HCT116 (cell line): Measurements from ENCODE around the gene TMSB4X. TPM values are rescaled to one million over a fixed set of nuclear protein-coding genes. Genes with fewer than 3 reads are reported as not detected.

Experiments used
- ATAC-seq: fragments of 200-7000 bp; cut with Tn5 transposase; 2 replicates; pipeline ENCODE4 v1.9.1; 2020; ENCODE audit warnings: mild to moderate bottlenecking, moderate library complexity
- BruUV-seq: library from RNA; stranded (reverse); fragments of 400-500 nt; replicated peaks from 2 replicates; lab custom pipeline; 2021; lab: Mats Ljungman, UMichigan
- CTCF ChIA-PET: fragments of 300-600 bp; sonication (Branson Sonifier 250); formaldehyde crosslinking; loops from one replicate; lab custom pipeline; 2021; ENCODE audit warnings: antibody characterized with exemption; lab: Charles Lee
- POLR2A ChIA-PET: fragments of 300-600, 350-600 bp; sonication (Branson Sonifier 250); formaldehyde crosslinking; loops from one replicate; lab custom pipeline; 2021; ENCODE audit warnings: antibody characterized with exemption; lab: Charles Lee
- RAD21 ChIA-PET, 2 experiments: fragments of 300-600 bp; sonication (Branson Sonifier 250); formaldehyde crosslinking; loops; one replicate each; lab custom pipeline; 2023; ENCODE audit warnings: low total read pairs in 2 of 2; ENCODE audit not compliant: uncharacterized antibody in 2 of 2, unreplicated experiment in 2 of 2, low non-redundant PET in 1 of 2; lab: Charles Lee
- DNase-seq: peaks from one replicate; pipeline ENCODE4 v3.0.0-alpha.2; 2010; ENCODE audit warnings: low read depth, low spot score
- H2AFZ ChIP-seq: fragments of 200-600 bp; shearing (Covaris generic), sonication (generic); 2 replicates; pipeline ENCODE4 v1.6.1; 2017; ENCODE audit warnings: low read depth, mixed run types, mixed read lengths, antibody characterized with exemption, low read length; ENCODE audit not compliant: poor library complexity, severe bottlenecking
- H3K27ac ChIP-seq: 2 replicates; pipeline ENCODE4 v1.5.1; 2012; ENCODE audit warnings: low read depth, low read length
- H3K27me3 ChIP-seq: fragments of 200-600 bp; sonication (generic); 2 replicates; pipeline ENCODE4 v1.6.1; 2016; ENCODE audit warnings: mixed run types, low read length, mixed read lengths; ENCODE audit not compliant: insufficient read depth
- H3K36me3 ChIP-seq, 2 experiments: fragments of 200-500 bp in 1 of 2; fragments of 200-600 bp in 1 of 2; sonication (Bioruptor generic) in 1 of 2; sonication (generic) in 1 of 2; 2 replicates each; pipeline versions ENCODE4 v1.5.1 to v1.6.1; 2014 to 2016; ENCODE audit warnings: low read length in 2 of 2, inconsistent platforms in 1 of 2, mixed read lengths in 1 of 2, mixed run types in 1 of 2; ENCODE audit not compliant: insufficient read depth in 2 of 2, control insufficient read depth in 1 of 2
- H3K4me1 ChIP-seq, 2 experiments: fragments of 200-600 bp in 1 of 2; sonication (generic) in 1 of 2; 2 replicates each; pipeline versions ENCODE4 v1.5.1 to v1.6.1; 2012 to 2017; ENCODE audit warnings: low read length in 2 of 2, inconsistent platforms in 1 of 2, mild to moderate bottlenecking in 1 of 2, mixed read lengths in 1 of 2, mixed run types in 1 of 2, moderate library complexity in 1 of 2; ENCODE audit not compliant: insufficient read depth in 2 of 2, control insufficient read depth in 1 of 2
- H3K4me2 ChIP-seq: fragments of 200-600 bp; sonication (generic); 2 replicates; pipeline ENCODE4 v1.6.1; 2017; ENCODE audit warnings: mixed run types, low read length, mixed read lengths
- H3K4me3 ChIP-seq, 2 experiments: fragments of 200-600 bp in 1 of 2; sonication (generic) in 1 of 2; replicated peaks in 1 of 2; 2 replicates each; pipeline ENCODE4 v1.5.1; 2011 to 2016; ENCODE audit warnings: low read length in 2 of 2, control low read depth in 1 of 2, low read depth in 1 of 2, mild to moderate bottlenecking in 1 of 2, mixed read lengths in 1 of 2, mixed run types in 1 of 2
- H3K79me2 ChIP-seq: fragments of 200-600 bp; sonication (generic); 2 replicates; pipeline ENCODE4 v1.6.1; 2017; ENCODE audit warnings: mild to moderate bottlenecking, mixed run types, low read length, moderate library complexity, mixed read lengths; ENCODE audit not compliant: insufficient read depth
- H3K9ac ChIP-seq: fragments of 200-600 bp; sonication (generic); 2 replicates; pipeline ENCODE4 v1.6.1; 2016; ENCODE audit warnings: low read length, mixed read lengths
- H3K9me2 ChIP-seq: fragments of 200-600 bp; sonication (generic), shearing (Covaris generic); 2 replicates; pipeline ENCODE4 v1.6.1; 2017; ENCODE audit warnings: mixed run types, mild to moderate bottlenecking, moderate library complexity; ENCODE audit not compliant: insufficient read depth
- H3K9me3 ChIP-seq, 2 experiments: fragments of 200-500 bp in 1 of 2; fragments of 200-600 bp in 1 of 2; sonication (Bioruptor generic) in 1 of 2; sonication (generic) in 1 of 2; 2 replicates each; pipeline ENCODE4 v1.6.1; 2014 to 2017; ENCODE audit warnings: low read length in 2 of 2, mixed read lengths in 2 of 2, inconsistent platforms in 1 of 2, low read depth in 1 of 2, mild to moderate bottlenecking in 1 of 2, mixed run types in 1 of 2, moderate library complexity in 1 of 2; ENCODE audit not compliant: control insufficient read depth in 1 of 2, insufficient read depth in 1 of 2
- H4K20me1 ChIP-seq: fragments of 200-600 bp; sonication (generic), shearing (Covaris generic); 2 replicates; pipeline ENCODE4 v1.6.1; 2017; ENCODE audit warnings: mixed run types, mild to moderate bottlenecking, moderate library complexity; ENCODE audit not compliant: insufficient read depth
- CBX3 ChIP-seq: IDR thresholded peaks from 2 replicates; pipeline ENCODE4 v1.6.1; 2012; ENCODE audit warnings: low read depth
- EGR1 ChIP-seq: IDR thresholded peaks from 2 replicates; pipeline ENCODE4 v1.6.1; 2012; ENCODE audit warnings: low read depth
- ELF1 ChIP-seq: IDR thresholded peaks from 2 replicates; pipeline ENCODE4 v1.6.1; 2012; ENCODE audit warnings: low read depth, borderline replicate concordance
- EZH2 ChIP-seq: fragments of 200-600 bp; sonication (generic); IDR thresholded peaks from 2 replicates; pipeline ENCODE4 v1.6.1; 2017; ENCODE audit warnings: antibody characterized with exemption, mixed run types
- EZH2phosphoT487 ChIP-seq: fragments of 200-600 bp; IDR thresholded peaks from 2 replicates; pipeline ENCODE4 v1.6.1; 2018; ENCODE audit warnings: antibody characterized with exemption, borderline replicate concordance
- FOSL1 ChIP-seq: IDR thresholded peaks from 2 replicates; pipeline ENCODE4 v1.6.1; 2012; ENCODE audit warnings: low read depth
- JUND ChIP-seq: IDR thresholded peaks from 2 replicates; pipeline ENCODE4 v1.6.1; 2012
- POLR2A ChIP-seq: IDR thresholded peaks from 2 replicates; pipeline ENCODE4 v1.7.0; 2011; ENCODE audit warnings: borderline replicate concordance; ENCODE audit not compliant: insufficient read depth, insufficient read length; ENCODE audit errors: extremely low read depth
- POLR2AphosphoS5 ChIP-seq: IDR thresholded peaks from 2 replicates; pipeline ENCODE4 v1.6.1; 2011; ENCODE audit warnings: mild to moderate bottlenecking, low read depth, low read length, moderate library complexity
- RAD21 ChIP-seq: IDR thresholded peaks from 2 replicates; pipeline ENCODE4 v1.6.1; 2012; ENCODE audit warnings: low read depth, mild to moderate bottlenecking
- SP1 ChIP-seq: IDR thresholded peaks from 2 replicates; pipeline ENCODE4 v1.6.1; 2012; ENCODE audit warnings: low read depth
- SRF ChIP-seq: IDR thresholded peaks from 2 replicates; pipeline ENCODE4 v1.6.1; 2012; ENCODE audit warnings: low read depth
- TCF7L2 ChIP-seq: IDR thresholded peaks from 2 replicates; pipeline ENCODE4 v1.7.0; 2011; ENCODE audit warnings: borderline replicate concordance, inconsistent platforms; ENCODE audit not compliant: insufficient read depth, insufficient read length; ENCODE audit errors: extremely low read depth
- YY1 ChIP-seq: IDR thresholded peaks from 2 replicates; pipeline ENCODE4 v1.6.1; 2011; ENCODE audit warnings: low read length, low read depth, moderate library complexity, mild to moderate bottlenecking; ENCODE audit not compliant: insufficient replicate concordance; ENCODE audit errors: extremely low read depth
- intact Hi-C: fragments of 100-400 bp; cut with micrococcal nuclease; formaldehyde crosslinking; loops from 2 replicates; pipeline ENCODE4 v1.10.0; 2022
- total RNA-seq: library from RNA; stranded (reverse); gene quantifications from one replicate; pipeline ENCODE4 v1.2.1, GENCODE V29; 2021; ENCODE audit not compliant: unreplicated experiment
- TF ChIP-seq, protein P1 (sequence below): IDR thresholded peaks from 2 replicates; pipeline ENCODE4 v1.6.1; 2012
- TF ChIP-seq, protein P2 (sequence below), 3 experiments: fragments of 200-600 bp in 1 of 3; sonication (generic) in 1 of 3; IDR thresholded peaks in 2 of 3; conservative IDR thresholded peaks in 1 of 3; 2 replicates each; pipeline ENCODE4 v1.5.1; 2012 to 2017; ENCODE audit warnings: low read depth in 2 of 3, low read length in 2 of 3, antibody characterized with exemption in 1 of 3, borderline replicate concordance in 1 of 3, control low read depth in 1 of 3, mild to moderate bottlenecking in 1 of 3, mixed read lengths in 1 of 3, mixed run types in 1 of 3, moderate library complexity in 1 of 3; ENCODE audit not compliant: insufficient read depth in 1 of 3
- TF ChIP-seq, protein P3 (sequence below): IDR thresholded peaks from 2 replicates; pipeline ENCODE4 v1.6.1; 2011; ENCODE audit warnings: mild to moderate bottlenecking, low read length, moderate library complexity; ENCODE audit not compliant: insufficient replicate concordance; ENCODE audit errors: extremely low read depth

The TMSB4X gene
- total RNA-seq, 1 experiment from 2014 or later: 407 TPM

DNA sequence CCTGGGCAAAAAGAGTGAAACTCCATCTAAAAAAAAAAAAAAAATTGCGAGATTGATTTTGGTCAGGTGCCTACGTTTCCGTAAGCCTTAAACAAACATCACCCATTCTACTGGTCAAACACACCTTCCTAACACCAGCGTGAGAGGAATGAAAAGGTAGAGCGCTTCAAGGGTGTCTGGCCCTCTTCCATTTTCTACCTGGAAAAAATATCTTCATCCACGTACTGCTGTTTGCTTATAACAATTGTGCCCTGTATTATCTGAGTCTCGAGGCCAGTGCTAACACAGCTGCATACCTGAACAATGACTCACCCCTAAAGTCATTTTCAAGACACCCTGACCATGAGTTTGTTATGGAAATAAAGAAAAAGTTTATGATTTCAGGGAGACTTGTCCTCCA is 13.9 kb downstream of the TMSB4X start:
- no peaks in the 10 kb centered on the region for H3K27me3 ChIP-seq
- H3K4me2 ChIP-seq: peak overlapping the region; percentile 62
- no peaks in the 10 kb centered on the region for H3K79me2 ChIP-seq
- peak overlapping the region; percentile 19; the same call in 1 of the 2 replicates for H3K27ac ChIP-seq
- no peaks in the 10 kb centered on the region for H4K20me1 ChIP-seq
- BruUV-seq: no TSS peak
- intact Hi-C loops: loop anchor here (10.0 kb wide), 1 partner anchor 116 kb away; no protein-coding TSS in a partner anchor
- no peak overlapping the region for H3K9ac ChIP-seq
- ChIA-PET POLR2A (no interaction called here), RAD21 (no interaction called here), CTCF (no interaction called here)
- H3K9me3 ChIP-seq: no peaks in the 10 kb centered on the region
- ATAC-seq (peak; percentile 72), DNase-seq (peak; percentile 60)
- no peak for TF ChIP-seq EZH2phosphoT487
- no peak for TF ChIP-seq TCF7L2
- TF ChIP-seq SP1: peak; percentile 36; the same call in 1 of the 2 replicates
- TF ChIP-seq POLR2AphosphoS5: no peak
- TF ChIP-seq FOSL1: peak; percentile 66
- TF ChIP-seq CBX3: peak; percentile 59; the same call in 1 of the 2 replicates
- TF ChIP-seq RAD21: no peak
- TF ChIP-seq JUND: peak; percentile 72
- TF ChIP-seq, protein P1, sequence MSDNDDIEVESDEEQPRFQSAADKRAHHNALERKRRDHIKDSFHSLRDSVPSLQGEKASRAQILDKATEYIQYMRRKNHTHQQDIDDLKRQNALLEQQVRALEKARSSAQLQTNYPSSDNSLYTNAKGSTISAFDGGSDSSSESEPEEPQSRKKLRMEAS: no peak
- TF ChIP-seq YY1: no peak
- TF ChIP-seq POLR2A: no peak
- TF ChIP-seq EZH2: no peak
- no peaks in the 10 kb centered on the region for H3K9me2 ChIP-seq
- no peaks in the 10 kb centered on the region for H3K36me3 ChIP-seq
- H2AFZ ChIP-seq: peak overlapping the region; percentile 74
- peak overlapping the region in 1 of 2 experiments; percentile 32; a peak in 1 of 4 replicates for H3K4me3 ChIP-seq
- peaks cover 20 to 26% of the 10 kb centered on the region in 2 experiments for H3K4me1 ChIP-seq

DNA sequence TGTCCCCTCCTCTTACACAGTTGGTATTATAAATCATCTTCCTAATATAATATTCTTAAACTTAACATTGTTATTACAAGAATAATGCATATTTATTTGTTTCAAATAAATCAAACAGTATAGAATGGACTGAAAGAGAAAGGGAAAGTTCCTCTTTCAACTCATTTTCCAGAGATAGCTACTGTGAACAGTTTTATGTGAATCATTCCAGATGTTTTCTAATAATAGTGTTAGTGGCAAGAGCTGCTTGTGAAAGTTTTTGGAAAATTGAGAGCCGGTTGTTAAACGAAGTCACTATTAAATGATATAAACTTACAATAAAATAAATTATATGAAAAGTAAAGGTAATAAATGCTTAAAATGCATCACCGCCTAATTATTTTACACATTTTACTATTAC is 14.6 kb downstream of the TMSB4X start:
- no TSS peak for BruUV-seq
- H3K4me2 ChIP-seq: peak overlapping the region; percentile 62; the same call in 1 of the 2 replicates
- no peaks in the 10 kb centered on the region for H3K36me3 ChIP-seq
- no peaks in the 10 kb centered on the region for H3K9me3 ChIP-seq
- H3K27me3 ChIP-seq: no peaks in the 10 kb centered on the region
- H3K4me1 ChIP-seq: peaks cover 16 to 23% of the 10 kb centered on the region in 2 experiments
- no peaks in the 10 kb centered on the region for H3K9me2 ChIP-seq
- DNase-seq (no peak), ATAC-seq (no peak)
- H3K27ac ChIP-seq: no peak overlapping the region; the same call in 1 of the 2 replicates
- CTCF ChIA-PET: no interaction called here
- POLR2A ChIA-PET: no interaction called here
- H3K9ac ChIP-seq: no peak overlapping the region
- no peaks in the 10 kb centered on the region for H4K20me1 ChIP-seq
- no peaks in the 10 kb centered on the region for H3K79me2 ChIP-seq
- intact Hi-C loops: loop anchor here (10.0 kb wide), 1 partner anchor 115 kb away; no protein-coding TSS in a partner anchor
- RAD21 ChIA-PET: no interaction called here
- H3K4me3 ChIP-seq: no peak overlapping the region
- no peak overlapping the region for H2AFZ ChIP-seq
- TF ChIP-seq SRF (no peak), EZH2phosphoT487 (no peak), EZH2 (no peak), ELF1 (no peak), SP1 (no peak), YY1 (no peak), EGR1 (no peak), JUND (no peak), FOSL1 (no peak), RAD21 (no peak)
- TF ChIP-seq, protein P1: no peak
- TF ChIP-seq, protein P2, sequence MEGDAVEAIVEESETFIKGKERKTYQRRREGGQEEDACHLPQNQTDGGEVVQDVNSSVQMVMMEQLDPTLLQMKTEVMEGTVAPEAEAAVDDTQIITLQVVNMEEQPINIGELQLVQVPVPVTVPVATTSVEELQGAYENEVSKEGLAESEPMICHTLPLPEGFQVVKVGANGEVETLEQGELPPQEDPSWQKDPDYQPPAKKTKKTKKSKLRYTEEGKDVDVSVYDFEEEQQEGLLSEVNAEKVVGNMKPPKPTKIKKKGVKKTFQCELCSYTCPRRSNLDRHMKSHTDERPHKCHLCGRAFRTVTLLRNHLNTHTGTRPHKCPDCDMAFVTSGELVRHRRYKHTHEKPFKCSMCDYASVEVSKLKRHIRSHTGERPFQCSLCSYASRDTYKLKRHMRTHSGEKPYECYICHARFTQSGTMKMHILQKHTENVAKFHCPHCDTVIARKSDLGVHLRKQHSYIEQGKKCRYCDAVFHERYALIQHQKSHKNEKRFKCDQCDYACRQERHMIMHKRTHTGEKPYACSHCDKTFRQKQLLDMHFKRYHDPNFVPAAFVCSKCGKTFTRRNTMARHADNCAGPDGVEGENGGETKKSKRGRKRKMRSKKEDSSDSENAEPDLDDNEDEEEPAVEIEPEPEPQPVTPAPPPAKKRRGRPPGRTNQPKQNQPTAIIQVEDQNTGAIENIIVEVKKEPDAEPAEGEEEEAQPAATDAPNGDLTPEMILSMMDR (IDR thresholded peaks at IDR 0.05 in 2 of 3, conservative IDR thresholded peaks at IDR 0.05 in 1 of 3; ENCODE audit: borderline replicate concordance in 1 of 3, insufficient read depth in 1 of 3, low read depth in 2 of 3, low read length in 2 of 3): no peak
- TF ChIP-seq, protein P3, sequence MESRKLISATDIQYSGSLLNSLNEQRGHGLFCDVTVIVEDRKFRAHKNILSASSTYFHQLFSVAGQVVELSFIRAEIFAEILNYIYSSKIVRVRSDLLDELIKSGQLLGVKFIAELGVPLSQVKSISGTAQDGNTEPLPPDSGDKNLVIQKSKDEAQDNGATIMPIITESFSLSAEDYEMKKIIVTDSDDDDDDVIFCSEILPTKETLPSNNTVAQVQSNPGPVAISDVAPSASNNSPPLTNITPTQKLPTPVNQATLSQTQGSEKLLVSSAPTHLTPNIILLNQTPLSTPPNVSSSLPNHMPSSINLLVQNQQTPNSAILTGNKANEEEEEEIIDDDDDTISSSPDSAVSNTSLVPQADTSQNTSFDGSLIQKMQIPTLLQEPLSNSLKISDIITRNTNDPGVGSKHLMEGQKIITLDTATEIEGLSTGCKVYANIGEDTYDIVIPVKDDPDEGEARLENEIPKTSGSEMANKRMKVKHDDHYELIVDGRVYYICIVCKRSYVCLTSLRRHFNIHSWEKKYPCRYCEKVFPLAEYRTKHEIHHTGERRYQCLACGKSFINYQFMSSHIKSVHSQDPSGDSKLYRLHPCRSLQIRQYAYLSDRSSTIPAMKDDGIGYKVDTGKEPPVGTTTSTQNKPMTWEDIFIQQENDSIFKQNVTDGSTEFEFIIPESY: no peak
